Embryonic facial prominence (tissue), 1 donor: Measurements from ENCODE around the gene NTNG2.
A peak's percentile ranks its signal among the peaks of the same experiment; 100 is the strongest.
"Not testable (repeated sequence)": the region's sequence is repeated elsewhere in the genome, so short reads cannot be mapped to it uniquely, and the experiment has no call there.

Experiments used
- DNase-seq: peaks from one replicate; pipeline ENCODE4 v3.0.0-alpha.2; 2016; ENCODE audit errors: extremely low spot score

Gene NTNG2

DNA sequence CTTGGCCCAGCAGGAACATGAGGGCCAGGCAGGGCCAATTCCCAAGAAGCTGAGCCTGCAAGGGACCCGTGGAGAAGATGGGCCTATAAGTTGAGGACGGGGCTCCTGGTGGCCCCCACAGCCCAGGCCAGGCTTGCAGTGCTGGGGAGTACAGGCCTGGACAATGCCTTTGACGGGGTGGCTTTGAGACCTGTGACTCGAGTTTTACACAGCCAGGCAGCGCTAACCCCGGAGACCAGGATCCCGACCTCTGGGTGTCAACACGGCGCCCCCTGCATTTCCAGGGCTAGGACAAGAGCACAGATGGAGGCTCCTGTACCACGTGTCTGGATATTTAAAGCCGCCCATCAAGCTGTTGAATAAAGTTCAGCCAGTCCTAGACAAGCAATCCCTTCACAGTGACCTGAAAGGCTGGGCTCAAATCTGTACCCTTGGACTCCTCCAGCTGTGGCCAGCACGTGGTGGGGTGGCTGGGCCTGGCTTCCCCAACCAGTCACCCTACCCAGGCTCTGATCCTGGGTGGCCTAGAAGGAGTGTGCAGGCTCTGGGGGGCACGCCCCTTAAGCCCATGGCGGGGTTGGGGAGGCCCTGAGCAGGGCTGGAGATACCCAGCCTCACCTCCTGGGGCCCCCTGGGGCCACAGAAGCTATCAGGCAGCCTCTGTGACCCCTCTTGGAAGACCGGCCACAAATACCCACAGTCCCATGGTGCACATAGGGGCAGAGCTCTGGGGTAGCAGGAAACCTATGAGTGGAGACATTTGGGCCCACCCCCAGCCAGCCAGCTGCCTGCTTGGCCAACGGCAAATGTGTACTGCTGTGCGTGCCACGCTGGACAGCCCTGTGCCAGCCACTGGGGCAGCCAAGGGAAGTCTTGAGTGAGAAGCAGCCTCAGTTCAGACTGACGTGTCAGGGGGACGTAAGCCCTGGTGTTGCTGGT, 88.7 kb downstream of the NTNG2 start:
- DNase-seq = no peak

DNA sequence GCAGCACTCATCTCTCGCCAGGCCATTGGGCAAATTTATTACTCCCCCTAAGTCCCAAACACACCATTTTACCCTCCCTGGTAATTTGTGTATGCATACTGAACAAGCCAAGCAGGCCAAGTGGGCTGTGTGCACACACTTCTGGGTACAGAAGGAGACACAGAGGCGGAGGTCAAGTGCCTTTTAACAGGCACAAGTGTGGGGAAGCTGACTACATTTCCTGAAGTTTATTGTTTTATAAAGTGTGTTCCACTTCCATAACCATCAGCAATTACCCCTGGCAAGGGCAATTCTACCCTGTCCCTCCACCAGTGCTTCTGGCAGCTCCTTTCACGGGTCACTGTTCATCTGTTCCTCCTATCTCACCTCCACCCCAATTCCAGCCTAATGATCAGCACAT, 99.0 kb downstream of the NTNG2 start:
- no peak for DNase-seq

DNA sequence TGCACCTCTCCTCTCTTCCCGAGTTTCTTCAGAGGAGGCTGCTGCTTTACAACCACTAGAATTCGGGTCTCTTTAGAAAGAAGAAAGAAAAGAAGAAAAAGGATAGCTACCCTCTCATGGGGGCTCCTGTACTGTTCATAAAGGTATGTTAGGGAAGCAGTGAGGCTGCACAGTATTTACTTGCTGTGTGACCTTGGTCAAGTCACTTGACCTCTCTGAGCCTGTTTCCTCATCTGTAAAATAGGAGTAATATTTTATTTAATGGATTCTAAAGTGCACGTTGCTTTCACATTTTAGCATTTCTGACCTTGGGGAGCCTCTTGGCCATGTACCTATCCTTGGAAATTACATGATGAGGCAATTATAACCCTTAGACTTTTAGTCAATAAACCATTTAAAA, 104.2 kb downstream of the NTNG2 start:
- no peak for DNase-seq

DNA sequence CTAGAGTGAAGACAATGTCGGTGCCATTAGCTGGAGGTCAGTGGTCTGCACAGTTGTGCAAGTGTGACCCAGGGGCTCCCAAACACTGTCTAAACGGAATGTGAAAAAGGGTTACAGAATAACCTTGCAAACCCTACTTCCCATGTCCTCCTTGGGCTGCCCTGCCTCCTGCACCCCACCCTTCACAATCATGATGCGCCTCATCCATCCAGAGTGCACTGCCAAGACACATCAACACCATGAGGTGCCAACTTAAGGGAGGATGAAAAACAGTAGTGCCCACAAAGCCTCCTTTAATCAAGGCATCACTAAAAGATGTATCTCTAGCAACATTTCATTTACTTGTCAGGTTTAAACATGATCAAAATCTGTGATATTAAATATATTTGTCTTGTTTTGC, 105.8 kb downstream of the NTNG2 start:
- no peak for DNase-seq

DNA sequence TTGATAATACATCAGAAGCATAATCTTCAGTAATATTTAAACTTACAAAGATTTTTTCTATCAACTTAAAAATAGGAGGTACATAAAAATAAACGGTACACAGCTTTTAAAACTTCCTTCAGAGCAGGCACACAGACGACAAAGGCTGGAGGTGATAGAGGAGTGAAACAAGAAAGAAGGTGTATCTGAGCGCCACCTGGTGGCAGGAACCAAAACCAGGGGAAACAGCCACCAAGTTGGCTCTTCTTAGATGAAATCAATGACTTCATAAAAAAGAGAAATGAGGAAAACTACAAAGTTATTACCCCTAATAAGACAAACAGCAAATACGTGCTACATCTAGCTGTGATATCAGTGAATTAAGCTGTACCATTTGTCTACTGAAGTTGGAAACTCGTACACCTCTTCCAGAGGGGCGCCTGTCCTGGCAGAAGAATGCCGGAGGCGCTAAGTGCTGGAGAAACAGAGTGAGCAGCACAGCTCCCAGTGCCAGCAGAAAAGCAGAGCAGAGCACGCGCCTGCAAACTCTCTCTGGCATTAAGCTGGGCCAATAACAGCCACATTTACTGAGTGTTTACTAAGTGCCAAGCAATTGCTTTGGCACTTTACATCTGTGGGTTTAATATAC, 107.0 kb downstream of the NTNG2 start:
- peak; percentile 13 for DNase-seq

DNA sequence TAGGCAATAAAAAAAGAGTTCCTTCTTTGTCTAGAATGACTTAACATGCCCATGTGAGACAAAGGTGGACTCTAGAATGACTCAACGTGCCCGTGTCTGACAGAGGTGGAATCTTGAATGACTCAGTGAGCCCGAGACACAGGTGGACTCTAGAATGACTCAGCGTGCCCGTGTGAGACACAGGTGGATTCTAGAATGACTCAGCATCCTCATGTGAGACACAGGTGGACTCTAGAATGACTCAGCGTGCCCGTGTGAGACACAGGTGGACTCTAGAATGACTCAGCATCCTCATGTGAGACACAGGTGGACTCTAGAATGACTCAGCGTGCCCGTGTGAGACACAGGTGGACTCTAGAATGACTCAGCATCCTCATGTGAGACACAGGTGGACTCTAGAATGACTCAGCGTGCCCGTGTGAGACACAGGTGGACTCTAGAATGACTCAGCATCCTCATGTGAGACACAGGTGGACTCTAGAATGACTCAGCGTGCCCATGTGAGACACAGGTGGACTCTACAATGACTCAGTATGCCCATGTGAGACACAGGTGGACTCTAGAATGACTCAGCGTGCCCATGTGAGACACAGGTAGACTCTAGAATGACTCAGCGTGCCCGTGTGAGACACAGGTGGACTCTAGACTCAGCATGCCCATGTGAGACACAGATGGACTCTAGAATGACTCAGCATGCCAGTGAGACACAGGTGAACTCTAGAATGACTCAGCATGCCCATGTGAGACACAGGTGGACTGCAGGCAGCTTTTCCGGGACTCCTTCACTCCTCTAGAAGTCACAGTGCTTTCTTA, 108.1 kb downstream of the NTNG2 start:
- DNase-seq = not testable (repeated sequence)

DNA sequence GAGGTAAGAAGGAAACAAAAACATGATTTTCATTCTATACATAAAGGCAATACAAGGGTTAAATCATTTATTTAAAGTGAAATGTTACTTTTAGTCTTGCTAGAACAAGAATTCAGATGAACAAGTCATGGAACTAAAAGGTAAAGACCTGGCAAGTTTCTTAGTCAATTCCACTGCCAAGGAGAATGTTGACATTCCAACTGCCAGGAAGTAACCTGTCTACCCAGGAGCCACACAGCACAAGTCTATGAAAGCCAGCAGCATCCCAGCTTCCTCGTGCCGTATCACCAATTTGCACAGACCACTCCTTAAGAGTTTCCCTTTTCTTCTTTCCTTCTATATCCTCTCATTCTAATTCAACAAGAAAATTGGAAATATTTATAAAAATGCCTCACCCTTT, 113.0 kb downstream of the NTNG2 start:
- no peak for DNase-seq

DNA sequence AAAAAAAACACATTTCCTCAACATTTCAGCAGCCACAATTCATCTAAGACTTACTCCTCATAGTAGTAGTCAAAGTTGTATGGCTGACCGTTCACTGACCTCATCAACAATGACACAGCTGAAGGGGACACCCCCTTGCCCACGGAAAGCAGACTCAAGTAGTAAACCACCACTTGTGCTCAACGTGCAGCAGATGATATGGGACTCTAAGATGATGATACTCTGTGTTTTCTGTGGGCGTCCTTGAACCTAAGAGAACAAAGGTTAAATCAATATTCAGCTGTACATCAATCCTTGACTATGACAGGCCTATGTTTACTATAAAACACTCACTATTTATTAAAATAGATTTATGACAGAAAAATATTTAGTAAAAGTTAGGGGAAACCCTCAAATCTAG, 121.3 kb downstream of the NTNG2 start:
- DNase-seq = no peak

DNA sequence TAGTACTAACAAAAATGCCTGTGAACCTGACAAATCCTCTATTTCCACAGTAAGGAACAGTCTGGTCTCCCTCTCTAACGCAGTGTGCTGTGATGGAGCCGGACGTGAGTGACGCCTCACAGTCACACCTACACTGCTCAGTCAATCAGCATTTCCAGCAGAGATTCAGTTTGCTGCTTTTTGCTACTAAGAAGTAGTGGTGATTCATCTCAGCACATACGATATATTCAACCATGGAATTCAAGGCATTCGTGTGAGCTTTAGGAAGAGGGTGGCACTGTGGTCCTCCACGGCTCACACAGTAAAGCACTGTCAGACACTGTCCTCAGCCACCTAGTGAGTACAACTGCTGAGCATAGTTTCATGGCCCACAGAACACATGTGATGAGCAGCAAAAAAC, 122.0 kb downstream of the NTNG2 start:
- DNase-seq = no peak

DNA sequence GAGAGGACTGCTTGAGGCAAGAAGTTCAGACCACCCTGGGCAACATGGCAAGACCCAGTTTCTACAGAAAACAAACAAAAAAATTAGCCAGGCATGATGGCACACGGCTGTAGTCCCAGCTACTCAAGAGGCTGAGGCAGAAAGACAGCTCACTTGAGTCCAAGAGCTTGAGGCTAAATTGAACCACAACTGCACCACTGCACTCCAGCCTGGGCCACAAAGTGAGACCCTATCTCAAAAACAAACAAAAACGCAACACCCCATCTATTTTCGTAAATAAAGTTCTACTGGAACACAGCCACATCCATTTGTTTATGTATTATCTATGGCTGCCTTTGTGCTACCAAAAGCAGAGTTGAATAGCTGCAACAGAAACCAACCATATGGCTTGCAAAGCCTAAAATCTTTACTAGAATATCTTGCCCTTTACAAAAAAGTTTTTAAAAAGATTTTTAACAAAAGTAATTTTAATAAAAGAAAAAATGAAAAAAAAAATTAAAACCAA, 125.5 kb downstream of the NTNG2 start:
- no peak for DNase-seq

DNA sequence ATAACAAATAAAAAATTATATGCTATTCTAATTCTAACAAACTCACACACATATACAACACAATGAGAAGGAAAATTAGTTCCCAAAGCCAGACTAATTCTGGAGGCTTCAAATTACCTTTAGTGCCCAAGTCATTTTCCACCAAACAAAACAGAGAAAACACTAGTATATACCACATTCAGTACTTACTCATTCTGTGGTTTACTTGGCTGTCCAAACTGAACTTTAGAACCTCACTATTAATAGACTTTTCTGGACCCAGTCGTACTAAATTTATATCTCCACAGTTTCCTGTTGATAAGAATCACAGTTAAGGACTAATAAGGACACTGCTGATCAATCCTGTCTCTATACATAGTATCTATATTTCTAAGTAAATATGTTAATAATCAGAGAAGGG, 126.5 kb downstream of the NTNG2 start:
- DNase-seq = no peak

DNA sequence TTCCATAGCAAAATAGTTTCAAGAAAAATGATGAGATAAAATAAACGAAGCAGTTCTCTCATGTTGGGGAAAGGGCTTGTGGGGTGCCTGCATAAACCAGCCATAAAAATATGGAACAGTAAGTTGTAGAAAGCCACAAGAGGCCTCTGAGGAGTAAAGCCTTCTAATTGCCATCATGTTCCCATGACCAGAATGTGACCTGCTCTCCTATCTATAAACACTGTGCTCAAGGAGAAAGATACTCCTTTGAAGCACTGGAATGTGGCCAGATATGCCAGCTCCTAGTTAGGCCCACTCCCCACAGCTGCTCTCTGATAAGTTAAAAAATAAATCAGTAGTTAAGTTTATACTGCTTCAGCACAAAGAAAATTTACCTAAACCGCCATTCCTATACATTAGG, 127.1 kb downstream of the NTNG2 start:
- DNase-seq = no peak

DNA sequence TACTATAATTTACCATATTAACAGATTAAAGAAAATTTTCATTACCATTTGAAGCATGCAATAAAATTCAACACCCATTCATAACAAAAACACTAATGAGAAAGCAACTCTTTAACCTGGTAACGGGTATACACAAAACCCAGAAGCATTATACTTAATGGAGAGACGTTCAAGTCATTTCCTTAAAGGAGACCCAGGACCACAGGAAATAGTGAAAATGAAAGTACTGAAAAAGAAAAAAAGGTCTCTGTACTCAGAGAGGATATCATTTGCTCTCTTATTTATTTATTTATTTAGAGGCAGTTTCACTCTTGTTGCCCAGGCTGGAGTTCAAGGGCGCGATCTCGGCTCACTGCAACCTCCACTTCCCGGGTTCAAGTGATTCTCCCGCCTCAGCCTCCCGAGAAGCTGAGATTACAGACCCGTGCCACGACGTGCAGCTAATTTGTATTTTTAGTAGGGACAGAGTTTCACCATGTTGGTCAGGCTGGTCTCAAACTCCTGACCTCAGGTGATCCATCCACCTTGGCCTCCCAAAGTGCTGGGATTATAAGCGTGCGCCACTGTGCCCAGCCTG, 131.4 kb downstream of the NTNG2 start:
- DNase-seq = no peak
